GM23338 (cell line): ENCODE results near the gene SCAPER. TPM values are rescaled to one million over a fixed set of nuclear protein-coding genes. Genes with fewer than 3 reads are reported as not detected.

Source experiments
- ATAC-seq: fragments of 200-7000 bp; cut with Tn5 transposase; 3 replicates; pipeline ENCODE4 v1.9.1; 2020
- DNase-seq: peaks from one replicate; pipeline ENCODE4 v3.0.0-alpha.2; 2015; ENCODE audit warnings: low spot score
- H2AFZ ChIP-seq: fragments of 200-600 bp; sonication (generic); 2 replicates; pipeline ENCODE4 v1.8.0; 2016; ENCODE audit warnings: antibody characterized with exemption, mild to moderate bottlenecking, moderate library complexity
- H3F3A ChIP-seq: fragments of 200-600 bp; sonication (generic); replicated peaks from 2 replicates; pipeline ENCODE4 v1.8.0; 2017; ENCODE audit warnings: antibody characterized with exemption, mixed run types, low read depth
- H3K27ac ChIP-seq: fragments of 200-600 bp; sonication (generic); 2 replicates; pipeline ENCODE4 v1.6.1; 2016; ENCODE audit warnings: low read depth
- H3K27me3 ChIP-seq: fragments of 200-600 bp; sonication (generic); 2 replicates; pipeline ENCODE4 v1.8.0; 2016; ENCODE audit warnings: mild to moderate bottlenecking, mixed run types, moderate library complexity; ENCODE audit not compliant: insufficient read depth
- H3K36me3 ChIP-seq: fragments of 200-600 bp; sonication (generic); 2 replicates; pipeline ENCODE4 v1.8.0; 2016; ENCODE audit warnings: mild to moderate bottlenecking; ENCODE audit not compliant: insufficient read depth
- H3K4me1 ChIP-seq: fragments of 200-600 bp; sonication (generic); 2 replicates; pipeline ENCODE4 v1.8.0; 2016; ENCODE audit warnings: mild to moderate bottlenecking, moderate library complexity; ENCODE audit not compliant: insufficient read depth
- H3K4me2 ChIP-seq: fragments of 200-600 bp; sonication (generic); 2 replicates; pipeline ENCODE4 v1.7.1; 2017; ENCODE audit warnings: mixed run types
- H3K4me3 ChIP-seq: fragments of 200-600 bp; sonication (generic); 2 replicates; pipeline ENCODE4 v1.6.1; 2016; ENCODE audit warnings: mixed run types
- H3K79me2 ChIP-seq: fragments of 200-600 bp; sonication (generic); replicated peaks from 2 replicates; pipeline ENCODE4 v1.8.0; 2017; ENCODE audit warnings: mild to moderate bottlenecking; ENCODE audit not compliant: insufficient read depth
- H3K9me2 ChIP-seq: fragments of 200-600 bp; sonication (generic); 2 replicates; pipeline ENCODE4 v1.8.0; 2017; ENCODE audit not compliant: insufficient read depth
- H4K20me1 ChIP-seq: fragments of 200-600 bp; sonication (generic); replicated peaks from 2 replicates; pipeline ENCODE4 v1.8.0; 2017; ENCODE audit warnings: mild to moderate bottlenecking; ENCODE audit not compliant: insufficient read depth
- H3K27ac Mint-ChIP-seq: 2 replicates; pipeline ENCODE4 v1.8.0; 2020; ENCODE audit warnings: inconsistent platforms, mild to moderate bottlenecking, moderate library complexity, mixed read lengths
- H3K27me3 Mint-ChIP-seq: 3 replicates; pipeline ENCODE4 v1.8.0; 2022; ENCODE audit warnings: low read depth, mild to moderate bottlenecking, moderate library complexity, mixed read lengths, inconsistent platforms; ENCODE audit not compliant: insufficient read depth, poor library complexity
- H3K36me3 Mint-ChIP-seq: 3 replicates; pipeline ENCODE4 v1.8.0; 2021; ENCODE audit warnings: low read depth, mild to moderate bottlenecking, inconsistent platforms, moderate library complexity, mixed read lengths
- H3K4me1 Mint-ChIP-seq: 3 replicates; pipeline ENCODE4 v1.8.0; 2020; ENCODE audit warnings: mild to moderate bottlenecking, inconsistent platforms, mixed read lengths
- H3K4me3 Mint-ChIP-seq: 3 replicates; pipeline ENCODE4 v1.8.0; 2021; ENCODE audit warnings: moderate library complexity, mild to moderate bottlenecking, inconsistent platforms, mixed read lengths
- H3K9me3 Mint-ChIP-seq: 3 replicates; pipeline ENCODE4 v1.8.0; 2020; ENCODE audit warnings: moderate library complexity, mild to moderate bottlenecking, inconsistent platforms, mixed read lengths
- CREB1 ChIP-seq: fragments of 250-450 bp; sonication (Bioruptor Pico); IDR thresholded peaks from 2 replicates; pipeline ENCODE4 v1.5.0; 2020; ENCODE audit warnings: low read depth, mild to moderate bottlenecking, moderate library complexity
- EZH2 ChIP-seq: fragments of 200-600 bp; sonication (generic); IDR thresholded peaks from one replicate; pipeline ENCODE4 v1.8.0; 2017; ENCODE audit warnings: antibody characterized with exemption, mild to moderate bottlenecking, low read depth; ENCODE audit not compliant: unreplicated experiment
- EZH2phosphoT487 ChIP-seq: fragments of 200-600 bp; sonication (generic); IDR thresholded peaks from one replicate; pipeline ENCODE4 v1.8.1; 2018; ENCODE audit warnings: antibody characterized with exemption; ENCODE audit not compliant: unreplicated experiment
- JUNB ChIP-seq: IDR thresholded peaks from one replicate; pipeline ENCODE4 v1.6.1; 2016; ENCODE audit warnings: antibody characterized with exemption; ENCODE audit not compliant: unreplicated experiment
- NANOG ChIP-seq: IDR thresholded peaks from 2 replicates; pipeline ENCODE4 v1.6.1; 2016; ENCODE audit warnings: antibody characterized with exemption, borderline replicate concordance
- POLR2AphosphoS5 ChIP-seq: IDR thresholded peaks from 2 replicates; pipeline ENCODE4 v1.6.1; 2016; ENCODE audit warnings: antibody characterized with exemption, low read depth
- STAT1 ChIP-seq: IDR thresholded peaks from one replicate; pipeline ENCODE4 v1.6.1; 2016; ENCODE audit warnings: antibody characterized with exemption; ENCODE audit not compliant: unreplicated experiment
- ZNF114 ChIP-seq: fragments of 250-450 bp; sonication (Bioruptor Pico); IDR thresholded peaks from 2 replicates; pipeline ENCODE4 v1.5.0; 2020; ENCODE audit warnings: mild to moderate bottlenecking, moderate library complexity
- ZNF331 ChIP-seq: fragments of 250-450 bp; sonication (Bioruptor Pico); IDR thresholded peaks from 2 replicates; pipeline ENCODE4 v1.5.0; 2020; ENCODE audit warnings: low read depth, mild to moderate bottlenecking, moderate library complexity
- polyA plus RNA-seq: library from polyadenylated mRNA; unstranded; fragments of >200 nt; fragmentation: Nextera tagmentation; extraction: Ambion mirVana; gene quantifications from 2 replicates; pipeline ENCODE4 v1.2.1, GENCODE V29; 2016
- total RNA-seq: library from RNA; depleted of rRNA; stranded (reverse); fragments of >200 nt; shearing (Covaris generic); gene quantifications from 2 replicates; pipeline ENCODE4 v1.2.3, GENCODE V29; 2014
- TF ChIP-seq, protein P1 (sequence below), 2 experiments: fragments of 200-600 bp in 1 of 2; sonication (generic) in 1 of 2; conservative IDR thresholded peaks; 2 replicates each; pipeline versions ENCODE4 v1.5.1 to v1.6.1; 2016 to 2017; ENCODE audit warnings: antibody characterized with exemption in 2 of 2, low read depth in 2 of 2, mild to moderate bottlenecking in 2 of 2, moderate library complexity in 1 of 2
- TF ChIP-seq, protein P2 (sequence below): IDR thresholded peaks from one replicate; pipeline ENCODE4 v1.6.1; 2018; ENCODE audit warnings: antibody characterized with exemption; ENCODE audit not compliant: unreplicated experiment
- TF ChIP-seq, protein P3 (sequence below): fragments of 250-450 bp; sonication (Bioruptor Pico); IDR thresholded peaks from 2 replicates; pipeline ENCODE4 v1.5.0; 2020; ENCODE audit warnings: mild to moderate bottlenecking, moderate library complexity
- TF ChIP-seq, protein P4 (sequence below): IDR thresholded peaks from 2 replicates; pipeline ENCODE4 v1.6.1; 2016; ENCODE audit warnings: antibody characterized with exemption

The SCAPER gene
- total and polyA plus RNA-seq, 2 experiments from 2014 or later: 9.1 to 17.6 TPM

DNA sequence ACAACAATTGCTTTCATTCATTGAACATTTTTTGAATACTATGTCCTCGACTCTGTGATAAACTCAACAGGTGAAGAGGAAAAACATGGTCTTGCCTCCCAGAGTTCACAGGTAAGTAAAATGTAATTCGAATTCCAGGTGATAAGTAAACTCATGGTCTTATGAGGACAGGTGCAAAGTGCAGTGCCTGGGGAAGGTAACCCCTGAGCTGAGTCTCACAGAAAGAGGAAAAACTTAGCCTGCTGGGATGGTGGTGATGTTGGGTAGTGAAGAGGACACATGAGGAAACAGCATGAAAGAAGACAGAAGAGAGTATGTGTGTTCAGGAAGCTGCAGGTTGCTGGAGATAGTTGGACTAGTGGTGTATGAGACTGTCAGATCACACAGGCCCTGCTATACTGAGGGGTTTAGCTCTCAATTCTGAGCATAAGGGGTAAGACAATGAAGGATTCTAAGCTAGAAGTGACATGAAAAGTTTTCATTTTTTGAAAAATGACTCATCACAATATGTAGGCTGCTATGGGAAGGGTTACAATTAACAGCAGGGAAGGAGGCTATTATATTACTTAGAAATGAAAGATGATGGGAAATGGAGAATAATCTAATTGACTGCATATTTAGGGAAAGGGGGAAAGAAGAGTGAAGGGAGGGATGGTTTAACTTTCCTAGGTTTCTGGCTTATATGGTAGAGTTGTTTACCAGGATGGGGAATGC is 457.3 kb downstream of the SCAPER start:
- Mint-ChIP-seq H3K27me3 (no peaks in the 10 kb centered on the region), H3K27ac (no peak overlapping the region)
- ATAC-seq: no peak

More for the DNA sequence above, 457.3 kb downstream of the SCAPER start:
- DNase-seq: no peak
- no peaks in the 10 kb centered on the region for H3K79me2 ChIP-seq
- Mint-ChIP-seq H3K36me3 (no peaks in the 10 kb centered on the region), H3K9me3 (no peaks in the 10 kb centered on the region), H3K4me3 (no peak overlapping the region), H3K4me1 (peaks cover under 1% of the 10 kb centered on the region; the same call in 2 of the 3 replicates)
- no peaks in the 10 kb centered on the region for H4K20me1 ChIP-seq
- H3K4me1 ChIP-seq: no peaks in the 10 kb centered on the region
- no peaks in the 10 kb centered on the region for H3K27me3 ChIP-seq
- no peak overlapping the region for H2AFZ ChIP-seq
- H3K36me3 ChIP-seq: no peaks in the 10 kb centered on the region
- no peak overlapping the region for H3K4me2 ChIP-seq
- peaks cover 6% of the 10 kb centered on the region; the same call in 1 of the 2 replicates for H3K9me2 ChIP-seq
- no peaks in the 10 kb centered on the region for H3F3A ChIP-seq
- H3K4me3 ChIP-seq: no peak overlapping the region
- no peak for TF ChIP-seq POLR2AphosphoS5
- no peak for TF ChIP-seq EZH2
- no peak for TF ChIP-seq ZNF331 (CRISPR knock-in tag)
- no peak for TF ChIP-seq JUNB
- TF ChIP-seq STAT1: no peak
- no peak for TF ChIP-seq ZNF114 (CRISPR knock-in tag)
- TF ChIP-seq, protein P1, sequence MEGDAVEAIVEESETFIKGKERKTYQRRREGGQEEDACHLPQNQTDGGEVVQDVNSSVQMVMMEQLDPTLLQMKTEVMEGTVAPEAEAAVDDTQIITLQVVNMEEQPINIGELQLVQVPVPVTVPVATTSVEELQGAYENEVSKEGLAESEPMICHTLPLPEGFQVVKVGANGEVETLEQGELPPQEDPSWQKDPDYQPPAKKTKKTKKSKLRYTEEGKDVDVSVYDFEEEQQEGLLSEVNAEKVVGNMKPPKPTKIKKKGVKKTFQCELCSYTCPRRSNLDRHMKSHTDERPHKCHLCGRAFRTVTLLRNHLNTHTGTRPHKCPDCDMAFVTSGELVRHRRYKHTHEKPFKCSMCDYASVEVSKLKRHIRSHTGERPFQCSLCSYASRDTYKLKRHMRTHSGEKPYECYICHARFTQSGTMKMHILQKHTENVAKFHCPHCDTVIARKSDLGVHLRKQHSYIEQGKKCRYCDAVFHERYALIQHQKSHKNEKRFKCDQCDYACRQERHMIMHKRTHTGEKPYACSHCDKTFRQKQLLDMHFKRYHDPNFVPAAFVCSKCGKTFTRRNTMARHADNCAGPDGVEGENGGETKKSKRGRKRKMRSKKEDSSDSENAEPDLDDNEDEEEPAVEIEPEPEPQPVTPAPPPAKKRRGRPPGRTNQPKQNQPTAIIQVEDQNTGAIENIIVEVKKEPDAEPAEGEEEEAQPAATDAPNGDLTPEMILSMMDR (conservative IDR thresholded peaks at IDR 0.05; ENCODE audit: low read depth in 2 of 2): no peak
- TF ChIP-seq EZH2phosphoT487: no peak
- TF ChIP-seq NANOG: no peak
- TF ChIP-seq, protein P2, sequence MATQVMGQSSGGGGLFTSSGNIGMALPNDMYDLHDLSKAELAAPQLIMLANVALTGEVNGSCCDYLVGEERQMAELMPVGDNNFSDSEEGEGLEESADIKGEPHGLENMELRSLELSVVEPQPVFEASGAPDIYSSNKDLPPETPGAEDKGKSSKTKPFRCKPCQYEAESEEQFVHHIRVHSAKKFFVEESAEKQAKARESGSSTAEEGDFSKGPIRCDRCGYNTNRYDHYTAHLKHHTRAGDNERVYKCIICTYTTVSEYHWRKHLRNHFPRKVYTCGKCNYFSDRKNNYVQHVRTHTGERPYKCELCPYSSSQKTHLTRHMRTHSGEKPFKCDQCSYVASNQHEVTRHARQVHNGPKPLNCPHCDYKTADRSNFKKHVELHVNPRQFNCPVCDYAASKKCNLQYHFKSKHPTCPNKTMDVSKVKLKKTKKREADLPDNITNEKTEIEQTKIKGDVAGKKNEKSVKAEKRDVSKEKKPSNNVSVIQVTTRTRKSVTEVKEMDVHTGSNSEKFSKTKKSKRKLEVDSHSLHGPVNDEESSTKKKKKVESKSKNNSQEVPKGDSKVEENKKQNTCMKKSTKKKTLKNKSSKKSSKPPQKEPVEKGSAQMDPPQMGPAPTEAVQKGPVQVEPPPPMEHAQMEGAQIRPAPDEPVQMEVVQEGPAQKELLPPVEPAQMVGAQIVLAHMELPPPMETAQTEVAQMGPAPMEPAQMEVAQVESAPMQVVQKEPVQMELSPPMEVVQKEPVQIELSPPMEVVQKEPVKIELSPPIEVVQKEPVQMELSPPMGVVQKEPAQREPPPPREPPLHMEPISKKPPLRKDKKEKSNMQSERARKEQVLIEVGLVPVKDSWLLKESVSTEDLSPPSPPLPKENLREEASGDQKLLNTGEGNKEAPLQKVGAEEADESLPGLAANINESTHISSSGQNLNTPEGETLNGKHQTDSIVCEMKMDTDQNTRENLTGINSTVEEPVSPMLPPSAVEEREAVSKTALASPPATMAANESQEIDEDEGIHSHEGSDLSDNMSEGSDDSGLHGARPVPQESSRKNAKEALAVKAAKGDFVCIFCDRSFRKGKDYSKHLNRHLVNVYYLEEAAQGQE: no peak
- TF ChIP-seq CREB1: no peak
- TF ChIP-seq, protein P3, sequence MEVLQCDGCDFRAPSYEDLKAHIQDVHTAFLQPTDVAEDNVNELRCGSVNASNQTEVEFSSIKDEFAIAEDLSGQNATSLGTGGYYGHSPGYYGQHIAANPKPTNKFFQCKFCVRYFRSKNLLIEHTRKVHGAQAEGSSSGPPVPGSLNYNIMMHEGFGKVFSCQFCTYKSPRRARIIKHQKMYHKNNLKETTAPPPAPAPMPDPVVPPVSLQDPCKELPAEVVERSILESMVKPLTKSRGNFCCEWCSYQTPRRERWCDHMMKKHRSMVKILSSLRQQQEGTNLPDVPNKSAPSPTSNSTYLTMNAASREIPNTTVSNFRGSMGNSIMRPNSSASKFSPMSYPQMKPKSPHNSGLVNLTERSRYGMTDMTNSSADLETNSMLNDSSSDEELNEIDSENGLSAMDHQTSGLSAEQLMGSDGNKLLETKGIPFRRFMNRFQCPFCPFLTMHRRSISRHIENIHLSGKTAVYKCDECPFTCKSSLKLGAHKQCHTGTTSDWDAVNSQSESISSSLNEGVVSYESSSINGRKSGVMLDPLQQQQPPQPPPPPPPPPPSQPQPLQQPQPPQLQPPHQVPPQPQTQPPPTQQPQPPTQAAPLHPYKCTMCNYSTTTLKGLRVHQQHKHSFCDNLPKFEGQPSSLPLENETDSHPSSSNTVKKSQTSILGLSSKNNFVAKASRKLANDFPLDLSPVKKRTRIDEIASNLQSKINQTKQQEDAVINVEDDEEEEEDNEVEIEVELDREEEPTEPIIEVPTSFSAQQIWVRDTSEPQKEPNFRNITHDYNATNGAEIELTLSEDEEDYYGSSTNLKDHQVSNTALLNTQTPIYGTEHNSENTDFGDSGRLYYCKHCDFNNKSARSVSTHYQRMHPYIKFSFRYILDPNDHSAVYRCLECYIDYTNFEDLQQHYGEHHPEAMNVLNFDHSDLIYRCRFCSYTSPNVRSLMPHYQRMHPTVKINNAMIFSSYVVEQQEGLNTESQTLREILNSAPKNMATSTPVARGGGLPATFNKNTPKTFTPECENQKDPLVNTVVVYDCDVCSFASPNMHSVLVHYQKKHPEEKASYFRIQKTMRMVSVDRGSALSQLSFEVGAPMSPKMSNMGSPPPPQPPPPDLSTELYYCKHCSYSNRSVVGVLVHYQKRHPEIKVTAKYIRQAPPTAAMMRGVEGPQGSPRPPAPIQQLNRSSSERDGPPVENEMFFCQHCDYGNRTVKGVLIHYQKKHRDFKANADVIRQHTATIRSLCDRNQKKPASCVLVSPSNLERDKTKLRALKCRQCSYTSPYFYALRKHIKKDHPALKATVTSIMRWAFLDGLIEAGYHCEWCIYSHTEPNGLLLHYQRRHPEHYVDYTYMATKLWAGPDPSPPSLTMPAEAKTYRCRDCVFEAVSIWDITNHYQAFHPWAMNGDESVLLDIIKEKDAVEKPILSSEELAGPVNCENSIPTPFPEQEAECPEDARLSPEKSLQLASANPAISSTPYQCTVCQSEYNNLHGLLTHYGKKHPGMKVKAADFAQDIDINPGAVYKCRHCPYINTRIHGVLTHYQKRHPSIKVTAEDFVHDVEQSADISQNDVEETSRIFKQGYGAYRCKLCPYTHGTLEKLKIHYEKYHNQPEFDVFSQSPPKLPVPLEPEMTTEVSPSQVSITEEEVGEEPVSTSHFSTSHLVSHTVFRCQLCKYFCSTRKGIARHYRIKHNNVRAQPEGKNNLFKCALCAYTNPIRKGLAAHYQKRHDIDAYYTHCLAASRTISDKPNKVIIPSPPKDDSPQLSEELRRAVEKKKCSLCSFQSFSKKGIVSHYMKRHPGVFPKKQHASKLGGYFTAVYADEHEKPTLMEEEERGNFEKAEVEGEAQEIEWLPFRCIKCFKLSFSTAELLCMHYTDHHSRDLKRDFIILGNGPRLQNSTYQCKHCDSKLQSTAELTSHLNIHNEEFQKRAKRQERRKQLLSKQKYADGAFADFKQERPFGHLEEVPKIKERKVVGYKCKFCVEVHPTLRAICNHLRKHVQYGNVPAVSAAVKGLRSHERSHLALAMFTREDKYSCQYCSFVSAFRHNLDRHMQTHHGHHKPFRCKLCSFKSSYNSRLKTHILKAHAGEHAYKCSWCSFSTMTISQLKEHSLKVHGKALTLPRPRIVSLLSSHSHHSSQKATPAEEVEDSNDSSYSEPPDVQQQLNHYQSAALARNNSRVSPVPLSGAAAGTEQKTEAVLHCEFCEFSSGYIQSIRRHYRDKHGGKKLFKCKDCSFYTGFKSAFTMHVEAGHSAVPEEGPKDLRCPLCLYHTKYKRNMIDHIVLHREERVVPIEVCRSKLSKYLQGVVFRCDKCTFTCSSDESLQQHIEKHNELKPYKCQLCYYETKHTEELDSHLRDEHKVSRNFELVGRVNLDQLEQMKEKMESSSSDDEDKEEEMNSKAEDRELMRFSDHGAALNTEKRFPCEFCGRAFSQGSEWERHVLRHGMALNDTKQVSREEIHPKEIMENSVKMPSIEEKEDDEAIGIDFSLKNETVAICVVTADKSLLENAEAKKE (CRISPR knock-in tag): no peak
- TF ChIP-seq, protein P4, sequence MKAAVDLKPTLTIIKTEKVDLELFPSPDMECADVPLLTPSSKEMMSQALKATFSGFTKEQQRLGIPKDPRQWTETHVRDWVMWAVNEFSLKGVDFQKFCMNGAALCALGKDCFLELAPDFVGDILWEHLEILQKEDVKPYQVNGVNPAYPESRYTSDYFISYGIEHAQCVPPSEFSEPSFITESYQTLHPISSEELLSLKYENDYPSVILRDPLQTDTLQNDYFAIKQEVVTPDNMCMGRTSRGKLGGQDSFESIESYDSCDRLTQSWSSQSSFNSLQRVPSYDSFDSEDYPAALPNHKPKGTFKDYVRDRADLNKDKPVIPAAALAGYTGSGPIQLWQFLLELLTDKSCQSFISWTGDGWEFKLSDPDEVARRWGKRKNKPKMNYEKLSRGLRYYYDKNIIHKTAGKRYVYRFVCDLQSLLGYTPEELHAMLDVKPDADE: no peak
- H3K27ac ChIP-seq: no peak overlapping the region
